ENCODE data around the gene EPHX1.
"Not testable (repeated sequence)": the region's sequence is repeated elsewhere in the genome, so short reads cannot be mapped to it uniquely, and the experiment has no call there.

DNA sequence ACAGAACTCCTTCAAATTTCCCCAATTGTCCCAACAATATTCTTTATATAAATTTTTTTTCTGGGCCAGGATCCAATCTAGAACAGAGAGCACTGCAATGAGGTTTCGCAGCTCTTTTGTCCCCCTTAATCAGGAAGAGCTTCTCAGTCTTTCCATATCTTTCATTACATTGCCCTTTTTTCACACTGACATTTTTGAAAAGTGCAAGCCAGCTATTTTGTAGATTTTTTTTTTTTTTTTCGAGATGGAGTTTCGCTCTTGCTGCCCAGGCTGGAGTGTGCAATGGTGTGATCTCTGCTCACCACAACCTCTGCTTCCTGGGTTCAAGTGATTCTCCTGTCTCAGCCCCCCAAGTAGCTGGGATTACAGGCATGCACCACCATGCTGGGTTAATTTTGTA, 3.2 kb upstream of the EPHX1 start:
- TF ChIP-seq, protein P1, sequence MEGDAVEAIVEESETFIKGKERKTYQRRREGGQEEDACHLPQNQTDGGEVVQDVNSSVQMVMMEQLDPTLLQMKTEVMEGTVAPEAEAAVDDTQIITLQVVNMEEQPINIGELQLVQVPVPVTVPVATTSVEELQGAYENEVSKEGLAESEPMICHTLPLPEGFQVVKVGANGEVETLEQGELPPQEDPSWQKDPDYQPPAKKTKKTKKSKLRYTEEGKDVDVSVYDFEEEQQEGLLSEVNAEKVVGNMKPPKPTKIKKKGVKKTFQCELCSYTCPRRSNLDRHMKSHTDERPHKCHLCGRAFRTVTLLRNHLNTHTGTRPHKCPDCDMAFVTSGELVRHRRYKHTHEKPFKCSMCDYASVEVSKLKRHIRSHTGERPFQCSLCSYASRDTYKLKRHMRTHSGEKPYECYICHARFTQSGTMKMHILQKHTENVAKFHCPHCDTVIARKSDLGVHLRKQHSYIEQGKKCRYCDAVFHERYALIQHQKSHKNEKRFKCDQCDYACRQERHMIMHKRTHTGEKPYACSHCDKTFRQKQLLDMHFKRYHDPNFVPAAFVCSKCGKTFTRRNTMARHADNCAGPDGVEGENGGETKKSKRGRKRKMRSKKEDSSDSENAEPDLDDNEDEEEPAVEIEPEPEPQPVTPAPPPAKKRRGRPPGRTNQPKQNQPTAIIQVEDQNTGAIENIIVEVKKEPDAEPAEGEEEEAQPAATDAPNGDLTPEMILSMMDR (IDR thresholded peaks at IDR 0.05), result not testable (repeated sequence)
- not testable (repeated sequence) for TF ChIP-seq POLR2A (IDR thresholded peaks at IDR 0.05)
